Fibroblast of upper back skin (primary cell): ENCODE data around the gene FSIP1.
"Not testable (repeated sequence)": the region's sequence is repeated elsewhere in the genome, so short reads cannot be mapped to it uniquely, and the experiment has no call there.

Experiments
- DNase-seq: peaks from one replicate; pipeline ENCODE4 v3.0.0-alpha.2; 2013

FSIP1 gene

GRCh38 chr15:39782441-39783138 is at the start of gene FSIP1:
FSIP1 (minus strand) TSS chr15:39782841; CDS start chr15:39776524, 6,317 bp downstream.
- DNase-seq, result peak; percentile 97

GRCh38 chr15:39830166-39830565 is 47.5 kb upstream of the FSIP1 start:
- DNase-seq, result no peak

- DNase-seq, result peak; percentile 65
These were observed 45.8 kb upstream of the FSIP1 start for GRCh38 chr15:39828374-39828931.

- DNase-seq, result no peak
These were observed 44.3 kb upstream of the FSIP1 start for GRCh38 chr15:39826975-39827374.

GRCh38 chr15:39823634-39824033 is 41.0 kb upstream of the FSIP1 start:
- DNase-seq, result no peak

- no peak for DNase-seq
These were observed 37.5 kb upstream of the FSIP1 start for GRCh38 chr15:39820050-39820602.

GRCh38 chr15:39819533-39819932 is 36.9 kb upstream of the FSIP1 start:
- DNase-seq, result no peak

GRCh38 chr15:39817892-39818291 is 35.3 kb upstream of the FSIP1 start:
- DNase-seq, result no peak

GRCh38 chr15:39814489-39814888 is 31.8 kb upstream of the FSIP1 start:
- no peak for DNase-seq

- DNase-seq, result not testable (repeated sequence)
These were observed 30.0 kb upstream of the FSIP1 start for GRCh38 chr15:39812651-39813050.

GRCh38 chr15:39808909-39809308 is 26.3 kb upstream of the FSIP1 start:
- no peak for DNase-seq

- DNase-seq, result no peak
These were observed 25.1 kb upstream of the FSIP1 start for GRCh38 chr15:39807791-39808190.

GRCh38 chr15:39804026-39804425 is 21.4 kb upstream of the FSIP1 start:
- DNase-seq, result peak; percentile 35

GRCh38 chr15:39803016-39803415 is 20.4 kb upstream of the FSIP1 start:
- no peak for DNase-seq

- DNase-seq, result no peak
These were observed 19.1 kb upstream of the FSIP1 start for GRCh38 chr15:39801641-39802309.

GRCh38 chr15:39799552-39800011 is 16.9 kb upstream of the FSIP1 start:
- no peak for DNase-seq

GRCh38 chr15:39798382-39798781 is 15.7 kb upstream of the FSIP1 start:
- DNase-seq, result no peak

GRCh38 chr15:39797407-39797806 is 14.8 kb upstream of the FSIP1 start:
- DNase-seq, result no peak

- no peak for DNase-seq
These were observed 14.0 kb upstream of the FSIP1 start for GRCh38 chr15:39796601-39797000.

GRCh38 chr15:39795486-39795885 is 12.8 kb upstream of the FSIP1 start:
- no peak for DNase-seq

- DNase-seq, result no peak
These were observed 12.3 kb upstream of the FSIP1 start for GRCh38 chr15:39794954-39795353.

GRCh38 chr15:39793923-39794322 is 11.3 kb upstream of the FSIP1 start:
- DNase-seq, result no peak

GRCh38 chr15:39792844-39793335 is 10.2 kb upstream of the FSIP1 start:
- DNase-seq, result no peak
